Measurements from ENCODE around the gene RHEB.

Gene RHEB

DNA sequence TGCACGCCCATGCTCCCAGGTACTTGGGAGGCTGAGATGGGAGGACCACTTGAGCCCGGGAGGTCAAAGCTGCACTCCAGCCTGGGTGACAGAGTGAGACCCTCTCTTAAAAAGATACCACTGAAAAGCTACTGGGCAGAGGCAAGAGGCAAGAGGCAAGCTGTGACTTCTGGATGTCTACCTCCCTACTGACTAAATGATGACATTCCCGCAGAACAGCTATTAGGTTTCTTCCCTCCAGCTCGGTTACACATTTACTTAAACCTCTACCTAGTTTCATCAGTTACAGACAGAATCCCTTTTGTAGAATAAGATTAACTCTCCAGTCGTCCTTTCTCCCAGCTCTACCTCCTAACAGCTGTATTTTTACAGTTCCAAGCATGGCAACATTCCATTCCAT is 21.2 kb downstream of the RHEB start:
- DNase-seq, result no peak

DNA sequence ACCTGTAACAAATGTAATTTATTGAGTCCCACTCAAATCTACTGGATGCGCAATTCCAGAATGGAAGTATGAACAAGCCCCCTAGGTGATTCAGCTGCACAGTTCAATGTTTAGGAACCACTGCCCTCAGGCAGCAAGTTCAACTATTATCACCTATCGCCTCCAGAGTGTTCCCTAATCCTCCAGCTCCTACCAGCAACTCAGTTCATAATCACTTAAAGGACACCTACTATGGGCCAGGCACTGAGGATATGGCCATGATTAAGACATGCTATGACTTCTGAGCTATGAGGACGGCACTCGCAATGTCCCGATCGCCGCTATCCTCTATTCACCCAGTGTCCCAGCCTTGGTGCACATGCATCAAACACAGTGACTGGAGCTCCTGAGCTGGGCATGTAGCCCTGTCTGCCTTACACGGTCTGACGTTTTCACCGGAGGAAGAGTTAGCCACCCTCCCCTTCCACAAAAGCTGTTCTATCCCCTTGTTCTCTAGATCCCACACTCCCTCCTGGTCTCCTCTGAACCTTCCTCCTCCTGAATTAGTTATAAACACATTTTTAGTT is 22.3 kb downstream of the RHEB start:
- DNase-seq, result no peak

DNA sequence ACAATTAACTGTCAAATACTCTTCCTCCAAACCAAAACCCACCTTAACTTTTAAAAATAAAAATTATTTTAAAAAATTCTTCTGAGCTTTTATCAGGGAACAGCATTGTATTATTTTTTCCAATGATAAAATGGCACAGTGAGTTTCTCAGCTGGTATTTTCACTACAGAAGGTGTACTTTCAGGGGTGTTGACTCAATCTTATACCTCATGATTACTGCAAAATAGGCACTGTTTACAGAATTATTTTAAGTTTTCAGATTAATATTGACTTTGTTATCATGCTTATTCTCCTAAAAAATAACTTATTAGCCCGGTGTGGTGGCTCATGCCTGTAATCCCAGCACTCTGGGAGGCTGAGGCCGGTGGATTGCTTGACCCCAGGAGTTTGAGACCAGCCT is 24.3 kb downstream of the RHEB start:
- DNase-seq, result no peak

DNA sequence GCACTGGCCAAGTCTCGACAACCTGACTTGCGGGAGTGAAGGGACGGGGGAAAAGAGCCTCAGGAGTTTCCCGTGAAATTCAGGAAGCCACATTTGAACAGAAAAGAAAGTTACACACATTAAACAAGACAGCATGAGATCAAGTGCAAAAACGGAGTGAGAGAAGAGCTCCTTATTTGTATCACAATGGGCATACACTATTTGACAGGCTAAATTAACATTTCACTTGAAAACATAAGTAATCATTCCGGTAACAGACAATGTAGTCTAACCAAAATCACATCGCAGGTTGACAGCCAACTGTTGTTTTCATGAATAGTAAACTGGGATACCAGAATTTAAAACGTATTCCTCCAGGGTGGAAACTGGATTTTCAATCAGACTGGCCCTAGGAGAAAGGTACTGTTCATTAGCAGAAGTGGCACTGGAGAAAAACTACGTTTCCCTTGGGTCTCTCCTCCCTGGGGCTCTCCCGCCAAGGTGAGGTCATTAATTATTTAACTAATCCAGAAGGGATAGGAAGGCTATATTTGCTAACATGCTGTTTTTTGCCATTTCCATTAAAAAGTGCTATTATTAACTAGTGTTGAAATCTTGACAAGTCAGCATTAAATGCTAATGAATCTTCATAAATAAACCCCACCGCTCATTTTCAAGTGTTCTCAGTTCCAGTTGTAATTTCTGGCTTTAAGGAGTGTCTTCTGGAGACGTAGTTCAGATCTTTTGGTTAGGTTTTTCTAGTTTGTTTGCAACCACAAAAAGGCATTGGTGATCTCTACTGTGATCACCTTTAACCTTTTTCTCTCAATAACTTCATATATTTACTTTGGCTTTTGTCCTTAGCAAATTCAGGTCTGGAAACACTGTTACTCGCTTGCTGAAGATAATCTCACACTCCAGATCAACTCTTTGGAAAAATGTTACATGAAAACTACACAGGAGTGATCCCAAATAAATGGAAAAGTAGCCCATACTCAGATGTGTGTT is 25.1 kb downstream of the RHEB start:
- DNase-seq, result no peak

DNA sequence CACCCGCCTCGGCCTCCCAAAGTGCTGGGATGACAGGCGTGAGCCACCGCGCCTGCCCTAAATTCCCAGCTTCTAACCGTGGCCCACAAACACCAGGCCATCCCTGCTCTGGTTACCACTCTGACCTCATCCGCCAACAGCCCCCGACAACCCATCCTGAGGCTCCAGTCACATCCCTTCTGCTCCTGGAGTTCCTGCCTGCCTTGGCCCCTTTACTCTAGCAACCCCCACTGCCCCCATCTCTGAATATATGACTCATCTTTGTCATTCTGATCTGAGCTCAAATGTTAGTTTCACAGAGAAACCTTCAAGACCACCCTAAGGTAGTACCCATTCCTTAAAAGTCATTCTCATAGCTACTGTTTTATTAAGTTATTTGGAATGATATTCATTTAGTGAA is 26.6 kb downstream of the RHEB start:
- no peak for DNase-seq

DNA sequence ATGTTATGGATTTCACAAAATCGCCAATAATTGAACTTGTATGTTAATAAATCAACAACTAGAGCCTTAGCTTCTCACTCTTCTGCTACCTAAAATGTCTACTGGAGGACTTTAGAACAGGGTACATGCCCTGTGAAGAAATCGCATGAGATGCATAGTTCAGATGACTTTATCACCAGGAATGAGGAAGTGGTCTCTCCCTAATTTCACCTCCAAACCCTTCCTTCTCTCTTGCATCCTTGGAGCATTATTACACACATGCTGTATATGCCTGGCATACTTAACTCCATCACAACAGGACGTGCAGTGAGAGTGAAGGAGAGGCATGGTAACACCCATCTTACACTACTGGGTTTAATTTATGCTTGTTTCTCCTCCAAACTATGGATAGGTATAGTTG is 27.8 kb downstream of the RHEB start:
- DNase-seq, result no peak

DNA sequence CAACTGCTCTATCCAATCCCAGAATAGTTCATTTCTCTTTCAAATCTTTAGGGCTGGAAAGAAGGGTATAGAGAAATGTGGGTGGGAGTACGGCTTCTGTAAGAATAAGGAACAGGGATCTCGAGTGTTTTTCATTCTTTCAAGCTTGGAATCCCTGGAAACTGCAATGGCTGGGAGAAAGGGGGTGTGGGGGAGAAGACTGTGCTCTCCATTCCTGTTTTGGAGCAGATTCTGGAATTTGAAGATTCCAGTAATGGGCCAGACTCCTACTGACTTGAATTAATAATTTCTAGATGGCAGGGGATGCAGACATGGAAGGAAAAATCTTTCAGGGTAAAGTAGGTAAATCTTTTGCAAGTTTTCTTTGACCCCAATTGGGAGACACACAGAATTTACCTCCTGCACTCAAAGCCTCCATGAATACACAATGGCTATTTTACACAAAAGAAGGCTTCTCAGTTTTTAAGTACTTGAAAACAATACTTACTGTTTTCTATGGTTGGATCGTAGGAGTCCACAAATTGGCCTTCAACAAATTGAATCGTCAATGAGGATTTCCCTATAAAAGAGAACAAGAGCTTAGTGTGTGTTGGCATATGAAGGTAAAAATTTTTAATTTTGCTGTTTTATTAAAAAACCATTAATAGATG is 29.1 kb downstream of the RHEB start:
- no peak for DNase-seq

DNA sequence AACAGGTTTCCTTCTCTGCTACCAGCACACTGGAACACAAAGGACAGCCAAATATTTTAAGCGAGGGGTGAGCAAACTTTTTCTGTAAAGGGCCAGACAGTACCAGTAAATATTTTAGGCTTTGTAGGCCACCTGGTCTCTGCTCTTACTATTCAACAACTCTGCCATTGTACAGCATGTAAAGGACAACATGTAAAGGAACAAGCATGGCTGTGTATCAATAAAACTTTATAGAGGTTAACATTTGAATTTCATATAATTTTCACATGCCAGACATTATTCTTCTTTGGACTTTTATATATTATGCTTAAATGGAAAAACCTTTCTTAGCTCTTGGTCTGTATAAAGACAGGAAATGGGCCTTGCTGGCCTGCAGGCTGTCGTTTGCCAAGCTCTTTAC is 30.2 kb downstream of the RHEB start:
- no peak for DNase-seq

DNA sequence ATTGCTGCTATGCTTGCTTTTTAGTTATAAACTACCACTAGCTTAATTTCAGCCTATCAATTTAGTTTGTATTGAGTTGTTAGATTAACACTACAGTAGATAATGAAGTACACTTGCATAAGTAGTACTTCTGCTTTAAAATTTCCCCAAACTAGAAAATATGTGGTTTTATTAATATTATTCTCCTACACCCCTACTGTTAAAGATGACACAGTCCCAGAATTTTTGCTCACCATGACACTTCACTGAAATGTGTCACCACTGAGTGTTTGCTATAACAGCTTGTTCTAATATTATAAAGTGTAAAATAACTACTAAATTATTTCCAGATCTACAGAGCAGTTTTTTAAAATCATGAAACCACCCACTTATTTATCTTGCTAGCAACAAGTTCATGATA is 31.6 kb downstream of the RHEB start:
- DNase-seq, result no peak

DNA sequence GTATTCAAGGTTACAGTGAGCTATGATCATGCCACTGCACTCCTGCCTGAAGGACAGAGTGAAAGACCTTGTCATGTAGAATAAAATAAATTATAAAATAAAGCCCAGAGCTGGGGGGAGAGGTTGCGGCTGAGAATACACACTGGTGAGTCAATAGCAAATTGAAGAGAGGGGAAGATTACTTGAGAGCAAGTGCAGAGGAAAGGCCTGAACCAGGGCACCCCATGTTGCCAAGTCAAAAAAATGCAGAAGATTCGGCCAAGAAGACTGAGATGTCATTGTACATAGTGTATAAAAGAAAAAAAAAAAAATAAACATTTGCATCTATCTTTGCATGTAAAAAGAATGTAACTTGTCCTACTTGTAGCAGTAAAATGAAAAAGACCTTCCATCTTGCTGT is 32.5 kb downstream of the RHEB start:
- no peak for DNase-seq

DNA sequence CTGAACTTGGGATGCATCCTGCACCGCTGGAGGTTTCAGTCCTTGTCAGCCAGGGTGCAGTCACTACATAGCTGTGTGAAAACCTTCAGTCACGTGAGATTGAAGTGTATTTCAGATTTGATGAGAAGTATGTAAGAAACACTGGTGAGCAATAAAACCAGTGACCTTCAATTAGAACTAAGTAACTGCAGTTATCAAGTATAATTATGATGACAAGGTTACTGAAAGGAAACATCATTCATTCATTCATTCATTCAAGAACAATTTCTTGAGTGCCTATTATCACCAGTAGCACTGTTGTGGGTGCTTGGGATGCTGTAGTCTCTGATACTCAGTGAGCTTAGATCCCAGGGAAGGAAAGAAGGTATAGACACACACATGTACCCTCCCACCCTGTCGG is 33.6 kb downstream of the RHEB start:
- DNase-seq, result no peak

DNA sequence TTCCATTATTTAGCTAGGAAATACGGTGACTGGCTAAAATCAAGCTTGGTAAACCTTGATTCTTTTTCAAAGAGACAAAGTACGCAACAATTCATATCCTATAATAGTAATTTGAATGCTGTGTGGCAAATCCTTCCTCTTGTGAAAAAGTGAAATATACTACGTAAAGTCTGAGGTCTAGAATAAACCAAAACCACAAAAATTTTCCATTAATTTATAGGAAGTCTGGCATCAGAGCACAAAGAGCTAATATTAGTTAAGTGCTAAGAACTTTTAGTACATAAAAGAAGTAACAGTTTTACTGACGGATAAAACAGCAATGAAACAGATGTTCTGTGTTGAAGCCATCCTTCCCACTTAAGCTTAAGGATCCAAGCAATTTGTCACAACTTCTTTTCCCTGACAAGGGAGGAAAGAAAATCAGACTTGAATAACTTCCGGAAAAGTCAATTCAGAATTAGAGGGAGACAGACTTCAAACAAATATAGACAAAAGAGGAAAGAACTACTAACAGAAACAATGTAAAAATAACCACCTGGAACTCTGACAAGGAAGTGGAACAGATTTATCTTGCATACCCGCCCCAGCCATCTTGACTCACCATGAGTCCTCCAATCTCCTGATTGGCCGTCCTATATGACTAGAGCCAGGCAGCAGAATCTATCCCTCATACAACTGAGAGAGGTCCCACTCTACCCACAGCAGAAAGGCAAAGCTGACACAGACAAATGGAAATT is 34.6 kb downstream of the RHEB start:
- DNase-seq, result no peak

DNA sequence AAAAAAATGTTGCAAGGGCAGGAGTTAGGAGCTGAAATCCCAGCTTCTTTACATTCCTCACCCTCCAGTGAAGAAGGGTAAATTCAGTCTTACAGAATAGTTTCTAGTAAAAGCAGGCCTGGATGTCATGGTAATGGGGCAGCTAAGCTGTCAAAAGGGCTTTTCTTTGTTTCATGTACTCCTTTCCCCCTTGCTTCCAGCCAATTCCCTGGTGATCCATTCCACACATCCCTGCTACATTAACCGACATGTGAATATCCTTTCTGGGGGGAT is 36.0 kb downstream of the RHEB start:
- no peak for DNase-seq

DNA sequence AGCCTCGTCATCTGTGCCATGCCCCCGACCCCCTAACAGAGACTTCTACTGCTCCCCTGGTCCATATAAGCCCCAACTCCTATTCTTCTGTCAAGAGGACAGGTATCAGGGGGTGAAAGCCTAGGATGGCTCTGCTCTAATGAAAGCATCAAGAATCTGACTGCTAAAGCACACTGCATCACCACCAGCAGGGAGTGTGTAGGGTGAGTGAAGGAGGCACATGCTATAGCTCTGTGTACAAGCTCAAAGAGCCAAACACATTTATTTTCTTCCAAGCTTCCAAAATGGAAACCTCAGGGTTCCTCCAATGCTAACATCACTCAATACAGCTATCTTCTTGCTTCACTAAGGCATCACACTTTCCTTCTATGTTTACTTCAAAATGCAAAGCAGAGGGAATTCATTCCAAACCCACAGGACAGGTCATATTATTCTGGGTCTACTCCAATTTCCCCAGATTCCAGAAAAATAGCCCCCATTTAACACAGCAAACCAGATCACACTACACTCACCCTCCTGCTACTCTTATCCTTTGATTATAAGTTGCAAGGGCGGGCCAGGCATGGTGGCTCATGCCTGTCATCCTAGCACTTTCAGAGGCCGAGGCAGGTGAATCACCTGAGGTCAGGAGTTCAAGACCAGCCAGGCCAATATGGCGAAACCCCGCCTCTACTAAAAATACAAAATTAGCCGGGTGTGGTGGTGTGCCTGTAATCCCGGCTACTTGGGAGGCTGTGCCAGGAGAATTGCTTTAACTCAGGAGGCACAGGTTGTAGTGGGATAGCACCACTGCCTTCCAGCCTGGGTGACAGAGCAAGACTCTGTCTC is 36.6 kb downstream of the RHEB start:
- DNase-seq, result no peak

DNA sequence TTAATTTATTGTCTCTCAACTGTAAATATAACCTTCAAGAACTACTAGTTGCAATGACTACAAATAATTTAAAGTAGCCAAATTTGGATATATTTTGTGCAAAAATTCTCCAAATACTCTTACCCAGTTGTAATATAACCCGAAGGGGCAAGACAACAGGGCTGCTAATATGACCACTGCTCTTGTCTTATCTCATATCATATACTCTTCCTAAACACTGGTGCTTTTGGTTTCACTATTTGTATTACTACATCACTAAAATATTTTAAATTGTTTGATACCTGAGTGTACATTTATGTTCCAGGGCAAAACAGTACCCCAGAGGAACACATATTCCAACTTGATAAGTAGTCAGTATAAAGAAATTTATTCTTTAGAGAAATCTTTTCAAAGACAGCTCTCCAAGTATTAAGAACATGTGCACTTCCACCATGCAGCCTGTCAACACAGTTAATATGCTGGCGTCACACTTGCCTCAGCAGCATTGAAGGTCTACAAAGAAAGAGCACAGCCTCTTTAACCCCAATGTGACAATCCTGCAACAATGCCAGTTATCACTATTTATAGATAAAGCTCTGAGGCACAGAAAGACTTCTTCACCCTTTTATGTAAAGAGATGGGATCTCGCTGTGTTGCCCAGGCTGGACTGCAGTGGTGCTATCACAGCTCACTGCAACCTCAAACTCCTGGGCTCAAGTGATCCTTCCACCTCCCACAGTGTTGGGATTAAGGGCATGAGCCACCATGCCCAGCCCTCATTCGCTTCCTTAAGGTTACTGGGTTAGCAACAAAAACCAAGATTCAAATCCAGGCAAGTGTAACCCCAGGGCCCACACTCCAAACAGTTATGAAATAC is 37.8 kb downstream of the RHEB start:
- DNase-seq, result no peak

DNA sequence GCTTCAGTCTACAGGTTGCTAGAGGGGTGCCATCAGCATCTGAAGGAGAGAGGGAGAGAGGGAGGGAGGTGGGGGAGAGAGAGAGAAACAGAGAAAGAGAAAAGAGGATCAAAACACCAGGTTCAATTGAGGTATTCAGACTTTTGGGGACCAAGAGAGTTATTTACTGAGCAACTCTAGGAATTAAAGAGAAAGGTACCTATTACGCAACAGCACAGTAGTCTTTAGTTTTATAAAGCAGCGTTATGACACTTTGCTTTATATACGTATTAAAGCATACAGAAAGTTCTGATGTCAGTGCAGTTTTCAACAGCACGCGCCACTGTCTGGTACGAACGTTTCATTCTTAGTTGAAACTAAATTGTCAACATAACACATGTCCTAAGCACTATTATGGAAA is 41.8 kb downstream of the RHEB start:
- DNase-seq, result no peak

DNA sequence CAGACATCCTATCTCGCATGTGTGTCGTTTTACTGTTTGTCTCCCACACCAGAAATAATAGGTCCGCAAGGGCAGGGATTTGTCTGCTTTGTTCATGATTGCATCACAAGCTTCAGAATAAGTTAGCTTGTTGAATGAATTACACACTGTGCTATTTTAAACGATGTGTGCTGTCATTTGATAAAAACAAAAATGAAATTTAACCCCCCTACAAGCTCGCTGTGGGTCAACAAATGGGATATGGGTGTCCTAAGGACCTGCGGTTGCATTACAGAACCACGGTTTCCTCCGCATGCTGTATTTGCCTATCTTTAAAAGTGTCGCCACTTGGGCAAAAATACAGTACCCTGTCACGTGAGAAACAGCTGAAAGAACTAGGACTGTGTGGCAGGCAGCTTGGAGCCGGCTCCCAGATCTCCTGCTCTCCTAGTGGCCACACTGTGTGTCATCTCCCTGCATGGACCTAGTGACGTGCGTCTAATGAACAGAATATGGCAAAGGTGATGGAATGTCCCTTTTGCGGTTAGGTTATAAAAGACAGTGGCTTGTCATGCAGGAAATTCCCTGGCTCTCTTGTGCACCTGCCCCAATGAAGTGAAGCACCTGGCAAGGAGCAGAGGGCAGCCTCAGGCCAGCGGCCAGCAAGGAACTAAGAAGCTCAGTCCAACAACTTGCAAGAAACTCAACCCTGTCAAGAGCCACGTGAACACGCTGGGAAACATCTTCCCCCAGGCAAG is 46.9 kb downstream of the RHEB start:
- DNase-seq, result no peak

DNA sequence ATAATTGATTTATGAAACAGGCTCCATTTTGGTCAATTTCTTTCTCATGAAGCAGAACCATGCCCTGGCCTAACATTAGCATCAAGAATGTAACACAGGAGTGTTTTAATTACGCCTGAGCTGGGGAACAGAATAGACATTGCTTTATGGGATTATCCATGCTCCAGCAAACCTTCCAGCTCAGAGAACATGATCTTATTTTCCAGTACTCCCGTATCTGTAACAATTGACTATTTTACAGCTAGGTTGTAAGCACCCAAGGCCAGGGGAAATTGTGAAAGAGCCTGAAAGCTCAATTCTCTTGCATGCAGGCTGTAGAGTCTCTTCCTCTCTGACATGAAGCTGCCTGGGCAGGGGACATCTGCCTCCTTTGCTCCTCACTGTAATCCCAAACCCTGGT is 49.0 kb downstream of the RHEB start:
- DNase-seq, result no peak

DNA sequence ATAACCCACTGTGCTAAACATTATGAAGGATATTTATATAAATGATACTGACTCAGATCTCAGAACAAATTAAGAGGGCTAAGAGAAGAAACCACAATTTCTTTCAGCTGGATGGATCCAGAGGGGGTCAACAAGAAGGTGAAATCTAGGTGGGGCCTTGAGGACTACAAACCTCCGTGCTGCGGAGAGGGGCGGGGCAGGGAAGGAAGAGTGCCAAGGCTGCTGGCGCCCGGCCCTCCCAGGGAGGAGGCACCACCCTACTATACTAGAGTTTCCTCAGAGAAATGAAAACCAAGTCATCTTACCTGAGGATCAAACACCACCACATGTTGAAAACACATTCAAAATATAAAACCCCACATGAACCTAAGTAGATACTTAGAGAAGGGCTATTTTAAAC is 50.4 kb downstream of the RHEB start:
- no peak for DNase-seq

DNA sequence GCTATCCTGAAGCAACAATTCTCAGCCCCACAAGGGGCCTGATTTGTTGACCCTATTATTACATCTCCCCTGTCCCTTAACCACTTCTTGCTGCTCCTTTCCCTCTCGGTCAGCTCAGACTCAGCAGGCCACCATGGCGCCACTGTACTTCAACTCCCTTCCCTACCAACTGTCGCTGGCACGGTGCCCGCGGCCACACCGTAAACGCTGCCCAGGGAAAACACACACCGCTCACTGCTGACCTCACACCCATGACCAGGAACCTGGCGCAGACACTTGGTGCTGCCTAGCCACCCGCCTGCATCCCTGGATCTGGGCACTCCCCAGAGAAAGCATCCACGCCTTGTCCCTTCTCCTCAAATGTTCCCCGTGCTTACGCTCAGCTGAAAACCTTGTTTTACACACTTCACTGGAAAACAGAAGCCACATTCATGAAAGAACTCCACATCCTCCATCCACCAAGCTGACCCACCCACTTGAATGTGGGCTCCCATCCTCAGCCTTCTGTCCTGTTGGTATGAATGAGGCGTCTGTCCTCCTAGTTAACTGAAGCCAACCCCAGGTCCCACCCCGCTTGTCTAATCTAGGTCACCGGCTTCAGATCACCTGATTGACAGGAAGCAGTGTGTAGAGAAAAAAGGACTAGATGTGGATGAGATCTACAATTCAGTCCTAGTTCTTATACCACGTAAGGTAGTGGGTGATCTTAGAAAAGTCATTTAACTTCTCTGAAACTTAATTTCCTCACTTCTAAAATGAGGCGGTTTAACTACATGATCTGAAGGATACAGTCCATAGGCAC is 51.3 kb downstream of the RHEB start:
- no peak for DNase-seq
